ENCODE data around the gene ETFA. TPM values are rescaled to one million over a fixed set of nuclear protein-coding genes. Genes with fewer than 3 reads are reported as not detected.

The ETFA gene
- total and polyA plus RNA-seq, 2 of the 8 experiments (the other 6 are each of a cell fraction or from before 2014, with no cell fraction given), result 60.9 to 90.0 TPM

GRCh38 chr15:76330080-76330680 is 18.9 kb upstream of the ETFA start:
- peak in 1 of 2 experiments; percentile 66 for DNase-seq (ENCODE audit: low read depth in 1 of 2, low spot score in 2 of 2)
- TF ChIP-seq SUZ12 (IDR thresholded peaks at IDR 0.05; ENCODE audit: low read length), result no peak
- TF ChIP-seq YY1 (IDR thresholded peaks at IDR 0.05; ENCODE audit: low read depth, low read length), result 0 out of 2 replicates have a peak, but pooled peaks have one; percentile 24
- no peak for TF ChIP-seq E2F6 (IDR thresholded peaks at IDR 0.05)

More at GRCh38 chr15:76330080-76330680, 18.9 kb upstream of the ETFA start:
- no peak overlapping the region for H4K8ac ChIP-seq (ENCODE audit: extremely low read depth, insufficient read depth, low read length)
- no peaks in the 10 kb centered on the region; a peak in 1 of 4 replicates for H3K9me3 ChIP-seq (ENCODE audit: insufficient read depth in 2 of 2, low read depth in 1 of 2, low read length in 1 of 2)
- no peak overlapping the region for H2BK15ac ChIP-seq (ENCODE audit: low read length)
- 79% methylated on average over 7 of the region's 7 CpGs; no CpG with 5 or more reads in 1 of the 2 experiments for whole genome bisulfite sequencing, 2 experiments (ENCODE audit: extremely low coverage in 1 of 2, insufficient coverage in 1 of 2, insufficient read length in 1 of 2, insufficient replicate concordance in 2 of 2, low coverage in 1 of 2, low lambda C conversion rate in 2 of 2, missing lambda C conversion rate in 1 of 2)
- H3K4me1 ChIP-seq (replicated peaks in 1 of 4; ENCODE audit: control insufficient read depth in 3 of 4, insufficient read depth in 4 of 4, low read length in 3 of 4), result peaks cover 0 to 5% (median 3%) of the 10 kb centered on the region in 4 experiments; a peak in 6 of 7 replicates
- H3K79me1 ChIP-seq (ENCODE audit: low read depth, low read length), result no peaks in the 10 kb centered on the region
- no peak overlapping the region for H3K4me2 ChIP-seq (ENCODE audit: insufficient read depth in 1 of 2, low read depth in 2 of 2, low read length in 2 of 2)
- no peaks in the 10 kb centered on the region; the same call in 1 of the 2 replicates for H3K23me2 ChIP-seq (ENCODE audit: low read depth, low read length)
- FAIRE-seq, result no peak
- no peak overlapping the region for H3K23ac ChIP-seq (ENCODE audit: insufficient read length)
- H2AFZ ChIP-seq (ENCODE audit: low read length), result peak overlapping the region; percentile 93
- H4K91ac ChIP-seq (replicated peaks; ENCODE audit: insufficient read length, low read length), result no peak overlapping the region
- no peak overlapping the region for H2AK5ac ChIP-seq (ENCODE audit: low read depth, low read length)
- H3K14ac ChIP-seq (ENCODE audit: insufficient read length), result no peak overlapping the region
- no peak overlapping the region for H4K5ac ChIP-seq (ENCODE audit: insufficient read length, low read depth, low read length)
- CTCF ChIA-PET (ENCODE audit: partially characterized antibody), result interaction anchor here (0.5 to 9.2 kb wide), 42 partner anchors 9 to 617 kb away, joined by 3 to 130 read pairs (median 4); no protein-coding TSS in a partner anchor
- no peaks in the 10 kb centered on the region for H3K36me3 ChIP-seq (ENCODE audit: control insufficient read depth in 2 of 4, insufficient read depth in 4 of 4, low read length in 3 of 4)
- no peak overlapping the region for H3K4ac ChIP-seq (replicated peaks; ENCODE audit: insufficient read length, low read depth, low read length)
- H4K20me1 ChIP-seq (replicated peaks in 1 of 2; ENCODE audit: control insufficient read depth in 1 of 2, insufficient read depth in 2 of 2, low read length in 2 of 2), result peaks cover 0 to 2% of the 10 kb centered on the region in 2 experiments
- H2BK12ac ChIP-seq (ENCODE audit: low read depth, low read length), result 0 out of 2 replicates have a peak overlapping the region, but pooled peaks have one; percentile 60
- POLR2A ChIA-PET (ENCODE audit: partially characterized antibody), result interaction anchor here (0.7 to 1.2 kb wide), 3 partner anchors 11 to 121 kb away, joined by 3 to 4 read pairs (median 3); no protein-coding TSS in a partner anchor
- H2BK120ac ChIP-seq (replicated peaks; ENCODE audit: low read depth, low read length), result no peak overlapping the region
- no peak overlapping the region for H3K4me3 ChIP-seq (ENCODE audit: extremely low read depth in 1 of 4, insufficient read depth in 2 of 4, low read depth in 3 of 4, low read length in 4 of 4)
- H3K56ac ChIP-seq (replicated peaks; ENCODE audit: insufficient read length, low read depth, low read length), result no peak overlapping the region
- no peak overlapping the region for H3K18ac ChIP-seq (ENCODE audit: extremely low read depth, low read length)
- H2BK5ac ChIP-seq (ENCODE audit: low read depth, low read length), result no peak overlapping the region
- H3K9ac ChIP-seq (replicated peaks in 1 of 4; ENCODE audit: extremely low read depth in 1 of 4, low read depth in 3 of 4, low read length in 3 of 4), result no peak overlapping the region
- H2BK20ac ChIP-seq (ENCODE audit: low read length), result no peak overlapping the region
- H3K79me2 ChIP-seq (ENCODE audit: control insufficient read depth in 1 of 2, insufficient read depth in 2 of 2, low read length in 2 of 2), result no peaks in the 10 kb centered on the region
- peaks cover 0 to 13% (median 12%) of the 10 kb centered on the region in 4 experiments; a peak in 6 of 7 replicates for H3K27me3 ChIP-seq (replicated peaks in 1 of 4; ENCODE audit: control insufficient read depth in 3 of 4, extremely low read depth in 1 of 4, insufficient read depth in 3 of 4, low read length in 3 of 4)
- H3K27ac ChIP-seq (ENCODE audit: low read depth, low read length), result no peak overlapping the region

Data from H1 (cell line).